ENCODE measurements around the gene CDCP1. TPM values are rescaled to one million over a fixed set of nuclear protein-coding genes. Genes with fewer than 3 reads are reported as not detected.
A peak's percentile ranks its signal among the peaks of the same experiment; 100 is the strongest.
"Not testable (repeated sequence)": the region's sequence is repeated elsewhere in the genome, so short reads cannot be mapped to it uniquely, and the experiment has no call there.

The CDCP1 gene
- polyA plus RNA-seq, 3 donors = 0.42 to 1.3 (median 0.52) TPM

DNA sequence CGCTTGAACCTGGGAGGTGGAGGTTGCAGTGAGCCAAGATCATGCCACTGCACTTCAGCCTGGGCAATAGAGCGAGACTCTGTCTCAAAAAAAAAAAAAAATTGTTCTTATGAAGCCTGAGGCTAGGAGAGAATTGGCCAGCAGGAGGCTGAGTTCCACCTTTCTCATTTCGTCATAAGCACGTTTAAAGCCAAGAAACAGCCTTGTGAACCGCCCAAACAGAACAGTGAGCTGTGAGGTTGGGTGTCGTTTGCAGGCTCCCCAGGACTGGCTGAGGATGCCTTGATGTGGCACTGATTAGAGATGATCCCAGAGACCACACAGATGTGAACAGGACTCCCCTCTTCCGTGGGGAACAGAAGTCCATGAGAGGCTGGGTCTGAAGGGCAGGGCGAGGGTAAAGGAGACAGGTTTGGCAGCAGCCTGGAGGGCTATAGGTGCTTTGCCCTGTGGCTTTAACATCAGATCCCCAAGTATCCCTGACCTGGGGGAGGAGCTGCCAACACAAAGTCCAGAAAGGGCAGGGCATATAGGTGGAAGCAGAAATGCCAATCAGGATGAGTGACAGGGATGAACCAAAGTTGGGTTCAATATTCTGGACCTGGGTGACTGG, 67.2 kb downstream of the CDCP1 start:
- no peak overlapping the region for H3K4me3 ChIP-seq (replicated peaks in 1 of 3; ENCODE audit: low read depth in 2 of 3, low read length in 3 of 3)
- DNase-seq = peak in 1 of 3 donors; percentile 23
- peaks cover 4 to 5% of the 10 kb centered on the region in 2 donors for H3K36me3 Mint-ChIP-seq
- no peaks in the 10 kb centered on the region for H4K20me1 ChIP-seq (ENCODE audit: insufficient read depth, low read length)
- no peaks in the 10 kb centered on the region for H3K27me3 ChIP-seq (ENCODE audit: control insufficient read depth in 2 of 2, insufficient read depth in 2 of 2, low read length in 2 of 2)
- peaks cover 8 to 16% (median 13%) of the 10 kb centered on the region in 7 donors for H3K9me3 Mint-ChIP-seq
- peak overlapping the region in 5 of 7 donors; percentile 9 to 80 (median 55) for H3K27ac Mint-ChIP-seq
- H3K27me3 Mint-ChIP-seq (ENCODE audit: low read depth in 3 of 3) = peaks cover 2 to 3% (median 2%) of the 10 kb centered on the region in 3 donors
- H3K4me3 Mint-ChIP-seq = no peak overlapping the region
- peaks cover 6 to 11% of the 10 kb centered on the region in 2 donors for H3K9me3 ChIP-seq (replicated peaks in 1 of 2; ENCODE audit: control insufficient read depth in 1 of 2, insufficient read depth in 1 of 2, low read length in 2 of 2)
- WGBS (ENCODE audit: insufficient coverage) = 73% methylated on average over 6 of the region's 8 CpGs
- H3K4me2 ChIP-seq (replicated peaks; ENCODE audit: extremely low read depth, low read length, poor library complexity, severe bottlenecking) = no peak overlapping the region
- H2AFZ ChIP-seq (ENCODE audit: insufficient read depth, low read depth, low read length, poor library complexity, severe bottlenecking) = no peak overlapping the region
- H3K9ac ChIP-seq (ENCODE audit: insufficient read depth, low read length, poor library complexity, severe bottlenecking) = no peak overlapping the region
- H3K79me2 ChIP-seq (ENCODE audit: insufficient read depth, low read length) = no peaks in the 10 kb centered on the region
- TF ChIP-seq, protein P1, sequence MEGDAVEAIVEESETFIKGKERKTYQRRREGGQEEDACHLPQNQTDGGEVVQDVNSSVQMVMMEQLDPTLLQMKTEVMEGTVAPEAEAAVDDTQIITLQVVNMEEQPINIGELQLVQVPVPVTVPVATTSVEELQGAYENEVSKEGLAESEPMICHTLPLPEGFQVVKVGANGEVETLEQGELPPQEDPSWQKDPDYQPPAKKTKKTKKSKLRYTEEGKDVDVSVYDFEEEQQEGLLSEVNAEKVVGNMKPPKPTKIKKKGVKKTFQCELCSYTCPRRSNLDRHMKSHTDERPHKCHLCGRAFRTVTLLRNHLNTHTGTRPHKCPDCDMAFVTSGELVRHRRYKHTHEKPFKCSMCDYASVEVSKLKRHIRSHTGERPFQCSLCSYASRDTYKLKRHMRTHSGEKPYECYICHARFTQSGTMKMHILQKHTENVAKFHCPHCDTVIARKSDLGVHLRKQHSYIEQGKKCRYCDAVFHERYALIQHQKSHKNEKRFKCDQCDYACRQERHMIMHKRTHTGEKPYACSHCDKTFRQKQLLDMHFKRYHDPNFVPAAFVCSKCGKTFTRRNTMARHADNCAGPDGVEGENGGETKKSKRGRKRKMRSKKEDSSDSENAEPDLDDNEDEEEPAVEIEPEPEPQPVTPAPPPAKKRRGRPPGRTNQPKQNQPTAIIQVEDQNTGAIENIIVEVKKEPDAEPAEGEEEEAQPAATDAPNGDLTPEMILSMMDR (IDR thresholded peaks at IDR 0.05) = peak; percentile 25
- H3K4me1 Mint-ChIP-seq = peaks cover 19% of the 10 kb centered on the region
- H3K4me1 ChIP-seq (ENCODE audit: control insufficient read depth in 1 of 2, insufficient read depth in 2 of 2, low read length in 2 of 2) = peaks cover 5 to 8% of the 10 kb centered on the region in 2 donors
- H3K36me3 ChIP-seq (replicated peaks in 1 of 2; ENCODE audit: control insufficient read depth in 1 of 2, insufficient read depth in 2 of 2, low read length in 2 of 2) = no peaks in the 10 kb centered on the region
- H3K27ac ChIP-seq (ENCODE audit: low read depth in 1 of 2, low read length in 2 of 2) = no peak overlapping the region
- intact Hi-C loops (cut with micrococcal nuclease) = no loop called here

DNA sequence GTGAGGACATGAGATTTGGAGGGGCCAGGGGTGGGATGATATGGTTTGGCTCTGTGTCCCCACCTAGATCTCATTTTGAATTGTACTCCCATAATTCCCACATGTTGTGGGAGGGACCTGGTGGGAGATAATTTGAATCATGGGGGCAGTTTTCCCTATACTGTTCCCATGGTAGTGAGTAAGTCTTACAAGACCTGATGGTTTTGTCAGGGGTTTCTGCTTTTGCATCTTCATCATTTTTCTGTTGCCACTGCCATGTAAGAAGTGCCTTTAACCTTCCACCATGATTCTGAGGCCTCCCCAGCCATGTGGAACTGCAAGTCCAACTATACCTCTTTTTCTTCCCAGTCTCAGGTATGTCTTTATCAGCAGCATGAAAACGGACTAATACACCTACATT, 67.9 kb downstream of the CDCP1 start:
- Mint-ChIP-seq H3K4me1 (peaks cover 19% of the 10 kb centered on the region), H3K27ac (peak overlapping the region in 1 of 7 donors; percentile 53), H3K9me3 (peaks cover 8 to 17% (median 13%) of the 10 kb centered on the region in 7 donors)
- H3K9me3 ChIP-seq (replicated peaks in 1 of 2; ENCODE audit: control insufficient read depth in 1 of 2, insufficient read depth in 1 of 2, low read length in 2 of 2) = peaks cover 6 to 11% of the 10 kb centered on the region in 2 donors
- WGBS (ENCODE audit: insufficient coverage) = no CpG with 5 or more reads among the region's 1 CpG
- H3K27me3 Mint-ChIP-seq (ENCODE audit: low read depth in 3 of 3); H3K27ac ChIP-seq (ENCODE audit: low read depth in 1 of 2, low read length in 2 of 2); intact Hi-C loops (cut with micrococcal nuclease); H4K20me1 ChIP-seq (ENCODE audit: insufficient read depth, low read length); H3K4me2 ChIP-seq (replicated peaks; ENCODE audit: extremely low read depth, low read length, poor library complexity, severe bottlenecking); H3K36me3 Mint-ChIP-seq; H3K36me3 ChIP-seq (replicated peaks in 1 of 2; ENCODE audit: control insufficient read depth in 1 of 2, insufficient read depth in 2 of 2, low read length in 2 of 2); H3K4me3 Mint-ChIP-seq; H3K79me2 ChIP-seq (ENCODE audit: insufficient read depth, low read length); H3K4me1 ChIP-seq (ENCODE audit: control insufficient read depth in 1 of 2, insufficient read depth in 2 of 2, low read length in 2 of 2); H2AFZ ChIP-seq (ENCODE audit: insufficient read depth, low read depth, low read length, poor library complexity, severe bottlenecking); H3K27me3 ChIP-seq (ENCODE audit: control insufficient read depth in 2 of 2, insufficient read depth in 2 of 2, low read length in 2 of 2); H3K4me3 ChIP-seq (replicated peaks in 1 of 3; ENCODE audit: low read depth in 2 of 3, low read length in 3 of 3); H3K9ac ChIP-seq (ENCODE audit: insufficient read depth, low read length, poor library complexity, severe bottlenecking); DNase-seq: not testable (repeated sequence)
